GM21529 (cell line): Measurements from ENCODE around the gene PTCRA.
"Not testable (repeated sequence)": the region's sequence is repeated elsewhere in the genome, so short reads cannot be mapped to it uniquely, and the experiment has no call there.

Experiments
- ATAC-seq: cut with Tn5 transposase; IDR thresholded peaks from one replicate; pipeline ENCODE4 v1.9.1; 2021; ENCODE audit not compliant: unreplicated experiment

PTCRA gene

DNA sequence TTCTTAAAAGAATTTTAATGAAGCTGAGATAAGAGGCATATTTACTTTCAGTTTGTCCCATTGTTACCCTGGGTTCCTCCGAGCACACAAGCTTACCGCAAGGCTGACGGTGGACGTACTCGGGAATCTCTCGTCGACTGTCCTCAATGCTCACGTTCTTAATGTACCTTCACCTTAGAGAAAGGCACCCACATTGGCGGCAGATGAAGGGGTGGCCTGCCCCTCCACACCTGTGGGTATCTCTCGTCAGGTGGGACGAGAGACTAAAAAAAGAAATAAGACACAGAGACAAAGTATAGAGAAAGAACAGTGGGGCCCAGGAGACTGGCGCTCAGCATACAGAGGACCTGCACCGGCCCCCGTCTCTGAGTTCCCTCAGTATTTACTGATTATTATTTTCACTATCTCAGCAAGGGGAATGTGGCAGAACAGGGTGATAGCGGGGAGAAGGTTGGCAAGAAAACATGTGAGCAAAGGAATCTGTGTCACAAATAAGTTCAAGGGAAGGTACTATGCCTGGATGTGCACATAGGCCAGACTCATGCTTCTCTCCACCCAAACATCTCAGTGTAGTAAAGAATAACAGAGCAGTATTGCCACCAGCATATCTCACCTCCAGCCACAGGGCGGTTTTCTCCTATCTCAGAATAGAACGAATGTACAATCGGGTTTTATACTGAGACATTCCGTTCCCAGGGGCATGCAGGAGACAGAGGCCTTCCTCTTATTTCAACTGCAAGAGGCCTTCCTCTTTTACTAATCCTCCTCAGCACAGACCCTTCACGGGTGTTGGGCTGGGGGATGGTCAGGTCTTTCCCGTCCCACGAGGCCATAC is 13.2 kb upstream of the PTCRA start:
- not testable (repeated sequence) for ATAC-seq

- ATAC-seq: no peak
Measured at GRCh38 chr6:42904467-42904866, 11.4 kb upstream of the PTCRA start.

DNA sequence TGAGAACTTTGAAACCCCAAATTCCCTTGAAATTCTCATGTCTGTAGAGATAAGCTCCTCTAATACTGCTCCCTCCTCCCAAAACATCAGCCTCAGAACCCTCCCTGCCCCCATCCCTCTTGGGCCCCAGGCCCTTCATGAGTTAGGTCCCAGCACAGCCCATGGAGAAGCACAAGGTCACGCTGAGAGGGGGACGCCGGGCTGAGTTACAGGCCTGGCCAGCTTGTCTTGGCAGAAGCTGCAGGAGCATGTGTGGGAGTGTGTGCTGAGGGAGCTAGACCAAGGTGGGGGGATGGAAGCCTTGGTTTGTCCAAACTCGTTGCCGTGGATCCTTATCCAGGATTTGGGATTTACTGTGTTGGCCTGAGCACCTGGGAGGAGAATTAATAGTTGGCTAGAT is 8.5 kb upstream of the PTCRA start:
- ATAC-seq: no peak

- ATAC-seq: no peak
Measured at GRCh38 chr6:42909835-42910234, 6.0 kb upstream of the PTCRA start.

DNA sequence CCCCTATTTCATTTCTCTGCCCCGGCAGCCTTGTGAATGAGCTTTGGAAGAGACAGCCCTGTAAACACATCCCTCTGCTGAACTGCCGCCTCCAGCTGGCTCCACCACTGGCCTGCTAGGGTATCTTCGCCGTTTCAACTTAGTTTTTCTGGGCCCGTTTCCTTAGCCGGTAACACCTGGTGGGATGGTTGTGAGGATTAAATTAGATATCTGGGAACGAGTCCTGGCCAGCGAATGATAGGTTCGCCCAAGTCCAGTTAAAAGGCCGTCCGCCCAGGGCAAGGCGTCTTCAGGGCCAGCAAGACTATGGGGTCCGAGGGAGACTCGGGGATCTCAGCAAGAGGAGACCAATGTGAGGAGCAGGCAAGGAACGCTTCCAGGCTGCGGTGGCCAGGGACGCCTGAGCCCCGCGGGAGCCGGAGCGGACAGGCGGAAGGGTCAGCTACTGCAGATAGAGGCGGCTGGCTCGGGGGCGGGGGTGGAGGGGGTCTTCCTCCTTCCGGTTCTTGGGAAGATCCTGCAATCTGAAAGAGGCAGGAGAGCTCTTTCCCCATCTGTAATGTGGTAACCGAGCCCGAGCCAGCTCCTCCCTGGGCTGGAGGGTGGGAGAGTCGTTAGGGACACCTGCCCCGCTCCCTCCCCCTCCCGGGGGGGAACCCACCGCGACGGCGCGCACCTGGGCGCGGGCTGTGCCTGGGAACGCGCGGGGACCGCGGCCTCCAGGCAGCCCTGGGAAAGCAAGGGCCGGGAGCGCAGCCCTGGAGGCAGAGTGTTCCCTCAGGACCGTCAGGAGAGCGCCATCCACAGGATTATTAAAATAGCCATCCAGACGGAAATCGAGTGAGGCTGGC is 4.5 kb upstream of the PTCRA start:
- ATAC-seq: no peak

DNA sequence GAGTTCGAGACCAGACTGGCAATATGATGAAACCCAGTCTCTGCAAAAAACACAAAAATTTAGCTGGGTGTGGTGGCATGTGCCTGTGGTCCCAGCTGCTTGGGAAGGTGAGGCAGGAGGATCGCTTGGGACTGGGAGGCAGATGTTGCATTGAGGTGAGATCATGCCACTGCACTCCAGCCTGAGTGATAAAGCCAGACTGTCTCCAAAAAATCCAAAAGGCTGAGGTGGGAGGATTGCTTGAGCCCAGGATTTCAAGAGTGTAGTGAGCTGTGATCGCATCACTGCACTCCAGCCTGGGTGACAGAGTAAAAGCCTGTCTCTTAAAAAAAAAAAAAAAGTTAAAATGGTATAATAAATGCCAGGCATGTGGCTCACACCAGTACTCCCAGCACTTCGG is 1.3 kb upstream of the PTCRA start:
- no peak for ATAC-seq

DNA sequence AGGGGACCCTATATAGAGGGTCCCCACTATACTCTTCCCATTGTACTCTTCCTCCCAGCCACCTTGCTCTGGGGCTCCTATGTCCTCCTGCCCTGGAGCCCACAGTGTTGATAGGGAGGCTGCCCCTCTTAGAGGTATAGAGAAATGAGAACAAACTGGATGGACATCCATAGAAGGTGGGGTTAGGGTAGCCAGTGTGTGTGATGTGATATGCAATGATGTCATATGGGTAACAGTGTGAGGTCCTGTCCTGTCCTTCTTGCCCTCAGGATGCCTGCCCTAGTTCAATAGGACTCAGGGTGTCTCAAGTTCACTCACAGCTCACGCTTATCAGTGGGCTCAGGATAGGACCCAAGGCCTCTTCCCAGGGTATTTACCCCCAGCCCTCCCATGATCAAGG is 435 bp downstream of the PTCRA start:
- ATAC-seq: no peak

- no peak for ATAC-seq
Measured at GRCh38 chr6:42921801-42922200, 5.9 kb downstream of the PTCRA start.

- no peak for ATAC-seq
Measured at GRCh38 chr6:42923666-42924065, 7.8 kb downstream of the PTCRA start.

GRCh38 chr6:42925248-42925857 is 9.5 kb downstream of the PTCRA start:
- ATAC-seq: no peak

- ATAC-seq: peak; percentile 73
Measured at GRCh38 chr6:42928986-42929820, 13.3 kb downstream of the PTCRA start, which contains the start of gene CNPY3. TSS of gene CNPY3 (plus strand) at chr6:42929480. CDS start at chr6:42929571, 91 bp downstream.

DNA sequence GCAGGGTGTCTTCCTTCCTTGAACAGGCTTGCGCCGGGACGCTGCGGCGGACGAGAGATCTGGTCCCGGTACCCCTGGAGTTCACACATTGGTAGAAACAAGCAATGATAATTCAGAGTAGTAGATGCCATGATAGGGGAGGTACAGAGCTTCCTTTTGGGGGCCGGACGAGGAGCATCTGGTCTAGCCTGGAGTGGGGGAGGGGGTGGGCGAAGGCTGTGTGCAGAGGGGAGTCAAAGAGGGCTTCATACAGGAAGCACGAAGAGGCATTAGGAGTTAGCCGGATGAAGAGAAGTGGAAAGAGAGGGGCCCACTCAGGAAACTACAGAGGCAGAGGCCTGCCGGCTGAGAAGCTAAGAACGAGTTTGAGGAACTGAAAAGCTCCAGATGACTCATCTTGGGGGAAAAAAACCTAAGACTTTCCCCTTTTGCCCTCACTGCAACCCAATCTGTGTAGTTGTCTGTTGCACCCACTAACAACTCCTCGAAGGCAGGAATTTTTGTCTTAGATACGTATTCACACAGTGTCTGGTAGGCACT is 14.0 kb downstream of the PTCRA start:
- ATAC-seq: peak; percentile 54

DNA sequence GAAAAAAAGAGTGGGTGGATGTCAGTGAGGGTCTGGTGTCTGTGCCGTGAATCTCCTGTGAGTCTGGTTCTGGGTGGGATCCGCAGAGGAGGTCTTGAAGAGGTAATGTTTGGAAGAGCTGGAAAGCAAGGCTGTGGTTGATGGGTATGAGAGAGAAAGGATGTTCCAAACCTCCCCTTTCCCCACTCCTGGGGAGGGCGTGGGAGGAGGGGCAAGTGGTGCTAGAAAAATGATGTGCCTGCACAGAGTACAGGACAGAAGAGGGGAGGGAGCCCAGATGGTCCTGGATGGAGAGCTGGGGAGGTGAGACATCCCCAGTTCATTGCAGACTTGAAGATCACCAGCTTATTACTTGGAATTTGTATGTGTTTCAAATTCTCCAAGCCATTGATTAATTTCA is 16.6 kb downstream of the PTCRA start:
- no peak for ATAC-seq

DNA sequence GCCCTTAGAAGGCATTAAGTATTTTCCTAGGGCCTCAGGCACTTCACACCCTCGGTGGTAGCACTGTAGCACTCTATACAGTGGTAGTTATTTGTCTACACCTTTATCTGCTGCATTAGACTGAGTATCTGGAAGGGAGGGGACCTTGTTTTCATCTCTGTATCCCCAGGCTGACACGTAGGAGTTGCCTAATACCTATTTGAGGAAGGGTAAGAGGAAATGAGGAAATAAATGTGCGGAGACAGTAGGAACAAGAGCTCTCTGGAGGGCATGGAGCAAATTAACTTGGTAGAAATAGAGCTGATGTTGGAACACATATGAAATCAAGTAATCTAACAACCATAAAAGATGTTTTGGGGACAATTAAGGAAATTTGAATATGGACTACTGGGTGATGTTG is 17.4 kb downstream of the PTCRA start:
- ATAC-seq: no peak

DNA sequence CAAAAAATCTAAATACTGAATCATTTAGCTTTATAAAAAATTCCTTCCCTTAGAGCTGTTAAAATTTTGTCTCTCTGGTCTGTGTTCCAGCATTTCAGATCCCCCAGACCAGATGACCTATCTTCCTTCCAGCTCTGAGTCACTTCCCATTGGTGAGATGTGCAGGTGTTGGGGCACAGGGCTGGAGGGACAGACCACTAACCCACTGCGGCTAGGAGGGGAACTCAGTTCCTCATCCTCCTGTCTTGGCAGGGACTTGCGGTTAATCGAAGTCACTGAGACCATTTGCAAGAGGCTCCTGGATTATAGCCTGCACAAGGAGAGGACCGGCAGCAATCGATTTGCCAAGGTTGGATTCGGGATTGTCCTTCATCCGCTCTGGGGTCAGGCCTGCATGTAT is 19.5 kb downstream of the PTCRA start:
- ATAC-seq: no peak

- no peak for ATAC-seq
Measured at GRCh38 chr6:42936398-42936797, 20.5 kb downstream of the PTCRA start.

DNA sequence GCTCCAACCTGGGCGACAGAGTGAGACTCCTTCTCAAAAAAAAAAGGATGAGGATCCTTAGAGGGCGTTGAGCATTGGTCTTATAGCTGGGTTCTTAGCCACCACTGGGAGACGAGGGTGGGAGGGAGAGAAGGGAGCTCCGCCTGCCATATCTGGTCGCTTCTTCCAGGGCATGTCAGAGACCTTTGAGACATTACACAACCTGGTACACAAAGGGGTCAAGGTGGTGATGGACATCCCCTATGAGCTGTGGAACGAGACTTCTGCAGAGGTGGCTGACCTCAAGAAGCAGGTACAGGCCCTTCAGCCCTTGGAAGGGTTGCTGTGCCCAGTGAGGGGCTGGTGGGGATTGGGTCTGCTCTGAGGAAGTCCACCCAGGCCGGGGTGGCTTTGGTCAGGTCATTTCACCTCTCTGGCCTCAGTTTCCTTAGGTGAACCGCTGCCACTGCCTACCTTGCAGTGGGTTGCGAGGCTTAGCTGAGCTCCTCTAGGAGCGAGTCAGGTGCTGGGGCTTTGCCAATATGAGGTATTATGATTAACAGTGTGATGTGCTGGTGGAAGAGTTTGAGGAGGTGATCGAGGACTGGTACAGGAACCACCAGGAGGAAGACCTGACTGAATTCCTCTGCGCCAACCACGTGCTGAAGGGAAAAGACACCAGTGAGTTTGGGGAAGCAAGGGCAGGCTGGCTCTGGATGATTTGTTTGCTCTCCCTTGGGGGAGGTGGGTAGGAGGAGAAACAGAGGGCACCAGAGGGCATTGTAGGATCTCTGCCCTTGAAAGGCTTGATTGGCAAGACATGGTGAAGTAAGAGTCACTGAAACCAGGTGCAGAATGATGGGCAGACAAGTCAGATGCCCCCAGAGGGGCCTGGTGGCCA is 21.9 kb downstream of the PTCRA start:
- no peak for ATAC-seq

GRCh38 chr6:42938428-42938796 is 22.6 kb downstream of the PTCRA start:
- no peak for ATAC-seq

DNA sequence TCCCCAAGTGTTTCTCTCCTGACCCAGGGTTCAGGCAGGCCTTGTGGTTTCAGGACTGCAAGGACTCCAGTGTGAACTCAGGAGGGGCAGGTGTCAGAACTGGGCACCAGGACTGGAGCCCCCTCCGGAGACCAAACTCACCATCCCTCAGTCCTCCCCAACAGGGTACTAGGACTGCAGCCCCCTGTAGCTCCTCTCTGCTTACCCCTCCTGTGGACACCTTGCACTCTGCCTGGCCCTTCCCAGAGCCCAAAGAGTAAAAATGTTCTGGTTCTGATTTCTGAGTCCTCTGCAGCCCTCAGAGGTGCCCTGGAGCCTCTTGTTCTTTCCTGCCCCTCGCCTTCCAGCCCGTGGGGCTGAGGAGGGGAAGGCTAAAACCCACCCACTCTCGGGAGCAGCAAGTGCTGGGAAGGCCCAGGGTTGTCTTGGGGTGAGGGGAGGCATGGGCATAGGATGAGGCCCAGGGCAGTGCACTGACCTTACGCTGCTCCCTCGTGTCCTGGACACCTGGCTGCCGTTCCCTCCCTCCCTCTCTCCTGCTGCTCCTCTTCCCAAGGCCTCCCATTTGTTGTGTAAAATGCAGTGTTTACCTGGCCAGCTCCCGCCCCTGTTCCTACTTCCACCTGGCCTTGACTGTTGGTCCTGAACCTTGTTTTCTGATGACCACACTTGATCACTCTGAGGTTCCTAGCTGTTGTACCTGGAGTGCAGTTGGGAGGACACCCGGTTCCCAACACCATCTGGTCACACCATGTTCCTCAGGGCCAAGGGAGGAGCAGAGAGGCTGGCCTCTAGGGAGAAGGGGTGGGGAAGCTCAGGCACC is 23.3 kb downstream of the PTCRA start:
- ATAC-seq: no peak
